Thymus (tissue), 11 donors: ENCODE results near the gene SRGAP2C. TPM values are rescaled to one million over a fixed set of nuclear protein-coding genes. Genes with fewer than 3 reads are reported as not detected.
"Not testable (repeated sequence)": the region's sequence is repeated elsewhere in the genome, so short reads cannot be mapped to it uniquely, and the experiment has no call there.

Experiments
- DNase-seq, 9 donors: peaks; one replicate each; pipeline ENCODE4 v3.0.0-alpha.2; 2013; ENCODE audit warnings: low spot score in 9 of 9, low read depth in 6 of 9, missing footprints in 1 of 9
- H3K27ac ChIP-seq, 2 donors: one replicate each; pipeline ENCODE4 v1.5.1; 2013; ENCODE audit warnings: control low read depth in 1 of 2, low read depth in 1 of 2, low read length in 1 of 2, mild to moderate bottlenecking in 1 of 2, moderate library complexity in 1 of 2
- H3K27me3 ChIP-seq, 2 donors: one replicate each; pipeline ENCODE4 v1.5.1; 2013; ENCODE audit warnings: low read length in 1 of 2; ENCODE audit not compliant: control insufficient read depth in 2 of 2, insufficient read depth in 1 of 2
- H3K36me3 ChIP-seq, 2 donors: one replicate each; pipeline ENCODE4 v1.5.1; 2013; ENCODE audit warnings: low read length in 1 of 2, mild to moderate bottlenecking in 1 of 2, moderate library complexity in 1 of 2; ENCODE audit not compliant: control insufficient read depth in 2 of 2, insufficient read depth in 2 of 2
- H3K4me1 ChIP-seq, 2 donors: one replicate each; pipeline ENCODE4 v1.5.1; 2013; ENCODE audit warnings: low read length in 2 of 2; ENCODE audit not compliant: control insufficient read depth in 2 of 2, insufficient read depth in 2 of 2
- H3K4me3 ChIP-seq, 2 donors: one replicate each; pipeline ENCODE4 v1.5.1; 2013; ENCODE audit warnings: low read length in 2 of 2, control low read depth in 1 of 2, mild to moderate bottlenecking in 1 of 2
- H3K9me3 ChIP-seq, 2 donors: one replicate each; pipeline ENCODE4 v1.5.1; 2013; ENCODE audit warnings: low read length in 1 of 2, mild to moderate bottlenecking in 1 of 2; ENCODE audit not compliant: control insufficient read depth in 2 of 2, insufficient read depth in 1 of 2
- WGBS: extraction: QIAGEN DNeasy Blood & Tissue Kit; methylation state at CpG from one replicate; pipeline ENCODE4 v1.1.7; 2013; 5-methylcytosine and 5-hydroxymethylcytosine counted together
- polyA plus RNA-seq: library from polyadenylated mRNA; stranded (reverse); fragments of 200-250 nt; gene quantifications from one replicate; pipeline ENCODE4 v1.2.3, GENCODE V29; 2013
- total RNA-seq: library from RNA; stranded (reverse); fragments of 120-200 nt; gene quantifications from one replicate; pipeline ENCODE4 v1.2.4, GENCODE V29; 2013
- donor health status: healthy.

Gene SRGAP2C
- total and polyA plus RNA-seq, 2 donors: 3.4 to 6.2 TPM

GRCh38 chr1:121269309-121269708 is 84.5 kb downstream of the SRGAP2C start:
- not testable (repeated sequence) for H3K27ac ChIP-seq, H3K9me3 ChIP-seq, H3K4me1 ChIP-seq, H3K36me3 ChIP-seq, DNase-seq, H3K27me3 ChIP-seq, H3K4me3 ChIP-seq
- no CpG with 5 or more reads among the region's 1 CpG for WGBS

GRCh38 chr1:121269973-121270372 is 85.2 kb downstream of the SRGAP2C start:
- H3K9me3 ChIP-seq, DNase-seq, H3K27me3 ChIP-seq, H3K4me3 ChIP-seq, H3K4me1 ChIP-seq, H3K27ac ChIP-seq, H3K36me3 ChIP-seq: not testable (repeated sequence)
- no CpG with 5 or more reads among the region's 3 CpGs for WGBS

- H3K27me3 ChIP-seq, H3K4me1 ChIP-seq, H3K9me3 ChIP-seq, DNase-seq, H3K4me3 ChIP-seq, H3K27ac ChIP-seq, H3K36me3 ChIP-seq: not testable (repeated sequence)
- WGBS: 89% methylated on average over 2 of the region's 4 CpGs
These were observed 86.5 kb downstream of the SRGAP2C start for GRCh38 chr1:121271143-121271715.

- not testable (repeated sequence) for H3K36me3 ChIP-seq, H3K4me3 ChIP-seq, H3K9me3 ChIP-seq, H3K27me3 ChIP-seq, DNase-seq, H3K4me1 ChIP-seq, H3K27ac ChIP-seq
- whole genome bisulfite sequencing: 85% methylated on average over 2 of the region's 2 CpGs
These were observed 90.7 kb downstream of the SRGAP2C start for GRCh38 chr1:121275435-121275834.

- WGBS: 100% methylated on average over 1 of the region's 3 CpGs
These were observed 93.4 kb downstream of the SRGAP2C start for GRCh38 chr1:121278202-121278601.

GRCh38 chr1:121278777-121279547 is 94.2 kb downstream of the SRGAP2C start:
- H3K9me3 ChIP-seq, H3K4me1 ChIP-seq, H3K4me3 ChIP-seq, DNase-seq, H3K27me3 ChIP-seq, H3K36me3 ChIP-seq, H3K27ac ChIP-seq: not testable (repeated sequence)
- 97% methylated on average over 3 of the region's 4 CpGs for WGBS

More at GRCh38 chr1:121278202-121278601, 93.4 kb downstream of the SRGAP2C start:
- not testable (repeated sequence) for DNase-seq, H3K36me3 ChIP-seq, H3K4me1 ChIP-seq, H3K9me3 ChIP-seq, H3K27ac ChIP-seq, H3K4me3 ChIP-seq, H3K27me3 ChIP-seq

GRCh38 chr1:121279548-121279898 is 94.7 kb downstream of the SRGAP2C start:
- H3K36me3 ChIP-seq, H3K4me1 ChIP-seq, H3K27me3 ChIP-seq, H3K4me3 ChIP-seq, DNase-seq, H3K9me3 ChIP-seq, H3K27ac ChIP-seq: not testable (repeated sequence)
- 89% methylated on average over 1 of the region's 4 CpGs for WGBS

GRCh38 chr1:121280699-121281317 is 96.0 kb downstream of the SRGAP2C start:
- WGBS: 98% methylated on average over 3 of the region's 5 CpGs
- not testable (repeated sequence) for H3K9me3 ChIP-seq, H3K27me3 ChIP-seq, DNase-seq, H3K27ac ChIP-seq, H3K4me1 ChIP-seq, H3K4me3 ChIP-seq, H3K36me3 ChIP-seq

- not testable (repeated sequence) for H3K27ac ChIP-seq, DNase-seq, H3K4me1 ChIP-seq, H3K27me3 ChIP-seq, H3K9me3 ChIP-seq, H3K36me3 ChIP-seq, H3K4me3 ChIP-seq
- no CpG with 5 or more reads among the region's 2 CpGs for WGBS
These were observed 96.7 kb downstream of the SRGAP2C start for GRCh38 chr1:121281480-121281879.
